HG03039 (cell line): ENCODE results near the gene AJAP1.

ENCODE experiments used
- ATAC-seq: cut with Tn5 transposase; IDR thresholded peaks from one replicate; pipeline ENCODE4 v1.9.1; 2021; ENCODE audit warnings: mild to moderate bottlenecking, moderate library complexity; ENCODE audit not compliant: unreplicated experiment

AJAP1 gene

GRCh38 chr1:4677608-4678007, 23.2 kb downstream of the AJAP1 start:
- no peak for ATAC-seq

- no peak for ATAC-seq
Observed at GRCh38 chr1:4678066-4678717, 23.8 kb downstream of the AJAP1 start.

GRCh38 chr1:4681026-4681425, 26.6 kb downstream of the AJAP1 start:
- no peak for ATAC-seq

GRCh38 chr1:4682607-4683220, 28.3 kb downstream of the AJAP1 start:
- no peak for ATAC-seq

- ATAC-seq, result no peak
Observed at GRCh38 chr1:4684136-4684535, 29.7 kb downstream of the AJAP1 start.

- no peak for ATAC-seq
Observed at GRCh38 chr1:4684864-4685522, 30.6 kb downstream of the AJAP1 start.

- no peak for ATAC-seq
Observed at GRCh38 chr1:4685523-4685865, 31.1 kb downstream of the AJAP1 start.

- no peak for ATAC-seq
Observed at GRCh38 chr1:4687943-4688342, 33.5 kb downstream of the AJAP1 start.

- no peak for ATAC-seq
Observed at GRCh38 chr1:4689271-4689935, 35.0 kb downstream of the AJAP1 start.

- ATAC-seq, result no peak
Observed at GRCh38 chr1:4689941-4690635, 35.7 kb downstream of the AJAP1 start.

GRCh38 chr1:4690951-4691675, 36.7 kb downstream of the AJAP1 start:
- no peak for ATAC-seq

GRCh38 chr1:4691766-4692405, 37.5 kb downstream of the AJAP1 start:
- no peak for ATAC-seq

GRCh38 chr1:4692437-4692836, 38.0 kb downstream of the AJAP1 start:
- no peak for ATAC-seq

GRCh38 chr1:4693331-4693730, 38.9 kb downstream of the AJAP1 start:
- no peak for ATAC-seq

- no peak for ATAC-seq
Observed at GRCh38 chr1:4693891-4694290, 39.5 kb downstream of the AJAP1 start.

- ATAC-seq, result no peak
Observed at GRCh38 chr1:4694492-4694891, 40.1 kb downstream of the AJAP1 start.

- no peak for ATAC-seq
Observed at GRCh38 chr1:4695241-4695640, 40.8 kb downstream of the AJAP1 start.

- no peak for ATAC-seq
Observed at GRCh38 chr1:4696161-4696745, 41.8 kb downstream of the AJAP1 start.

GRCh38 chr1:4696753-4697152, 42.3 kb downstream of the AJAP1 start:
- ATAC-seq, result no peak

GRCh38 chr1:4697801-4698200, 43.4 kb downstream of the AJAP1 start:
- ATAC-seq, result no peak
